Stimulated activated CD8-positive, alpha-beta memory T cell treated with anti-CD3 and anti-CD28 coated beads, Interleukin-15, amount 100 ng/mL, for 1 hour (primary cell): ENCODE results near the gene DIP2C.
"Not testable (repeated sequence)": the region's sequence is repeated elsewhere in the genome, so short reads cannot be mapped to it uniquely, and the experiment has no call there.

Source experiments
- DNase-seq: peaks from one replicate; pipeline ENCODE4 v3.0.0-alpha.2; 2020; ENCODE audit warnings: low read depth

Gene DIP2C

GRCh38 chr10:323651-324293, 365.7 kb downstream of the DIP2C start:
- no peak for DNase-seq

- not testable (repeated sequence) for DNase-seq
Observed at GRCh38 chr10:323046-323445, 366.4 kb downstream of the DIP2C start.

DNA sequence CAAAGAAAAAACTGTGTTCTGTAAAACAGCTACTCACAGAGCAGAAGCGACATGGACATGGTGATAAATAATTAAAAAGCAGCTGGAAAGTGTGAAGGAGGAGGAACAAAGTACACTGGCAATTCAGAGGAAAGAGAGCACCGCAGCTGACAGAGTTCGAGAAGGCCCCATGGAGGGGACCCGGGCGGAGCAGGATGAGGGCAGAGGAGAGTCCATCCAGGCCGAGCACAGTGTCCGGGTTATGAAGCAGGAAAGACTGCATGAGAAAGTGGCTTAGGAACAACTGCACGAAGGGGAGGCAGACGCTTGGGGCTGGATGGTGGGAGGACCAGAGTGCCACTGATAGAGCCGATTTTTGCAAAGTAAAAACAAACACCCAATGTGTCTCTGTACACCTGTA, 368.7 kb downstream of the DIP2C start:
- no peak for DNase-seq

DNA sequence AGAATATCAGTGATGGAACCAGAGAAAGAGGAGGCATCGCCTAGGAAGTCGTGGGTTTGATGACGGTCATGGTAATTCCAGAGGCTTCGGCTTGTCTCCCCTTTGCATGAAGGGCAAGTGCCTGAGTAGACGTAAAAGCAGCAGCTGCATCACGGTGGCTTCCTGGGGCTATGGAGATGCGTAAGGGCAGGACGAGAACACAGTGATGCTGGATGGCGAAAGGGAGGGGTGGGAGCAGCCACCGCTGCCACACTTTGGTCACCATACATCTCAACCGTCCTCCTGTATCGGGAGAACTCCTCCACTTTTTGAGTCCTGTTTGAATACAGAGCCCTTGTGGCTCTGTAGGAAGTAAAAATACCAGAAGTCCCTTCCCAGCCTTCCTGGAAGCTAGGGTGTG, 371.5 kb downstream of the DIP2C start:
- no peak for DNase-seq

- DNase-seq: no peak
Observed at GRCh38 chr10:317271-317769, 372.1 kb downstream of the DIP2C start.

- no peak for DNase-seq
Observed at GRCh38 chr10:316390-316789, 373.1 kb downstream of the DIP2C start.

GRCh38 chr10:314871-315270, 374.6 kb downstream of the DIP2C start:
- no peak for DNase-seq

GRCh38 chr10:314381-314780, 375.1 kb downstream of the DIP2C start:
- no peak for DNase-seq

DNA sequence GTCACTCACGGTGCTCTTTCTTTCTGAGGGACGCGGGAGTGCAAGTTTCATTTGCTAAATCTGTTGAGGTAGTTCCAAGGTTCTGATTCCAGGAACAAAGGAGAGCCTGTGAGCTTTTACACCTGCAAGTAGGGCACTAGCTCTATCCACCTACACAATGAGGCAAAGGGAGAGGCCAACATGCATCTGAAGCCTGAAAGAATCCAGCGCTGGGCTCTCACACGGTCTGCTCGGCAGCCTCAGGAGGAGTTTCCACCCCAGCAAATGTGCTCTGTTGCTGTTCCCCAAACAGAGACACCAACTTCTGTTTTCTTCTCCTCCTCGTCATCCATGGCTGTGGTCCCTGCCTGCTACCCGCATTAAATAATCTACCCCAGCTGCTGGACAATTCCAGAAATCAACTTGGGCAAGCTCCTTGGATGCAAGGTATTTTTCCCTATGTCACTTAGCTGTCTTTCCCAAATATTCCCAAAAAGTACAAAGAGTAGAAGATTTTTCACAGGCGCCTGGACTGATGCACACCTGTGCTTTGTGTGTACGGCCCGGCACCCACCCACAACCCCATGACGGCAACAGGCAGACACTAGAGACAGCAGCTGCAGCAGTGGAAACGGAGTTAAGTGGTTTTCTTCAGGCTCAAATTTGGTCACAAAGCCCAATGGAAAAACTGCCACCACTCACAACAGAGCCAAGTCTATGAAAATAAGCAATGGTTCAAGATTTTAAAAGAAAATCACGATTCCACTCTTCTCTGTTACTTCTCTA, 377.4 kb downstream of the DIP2C start:
- DNase-seq: no peak

DNA sequence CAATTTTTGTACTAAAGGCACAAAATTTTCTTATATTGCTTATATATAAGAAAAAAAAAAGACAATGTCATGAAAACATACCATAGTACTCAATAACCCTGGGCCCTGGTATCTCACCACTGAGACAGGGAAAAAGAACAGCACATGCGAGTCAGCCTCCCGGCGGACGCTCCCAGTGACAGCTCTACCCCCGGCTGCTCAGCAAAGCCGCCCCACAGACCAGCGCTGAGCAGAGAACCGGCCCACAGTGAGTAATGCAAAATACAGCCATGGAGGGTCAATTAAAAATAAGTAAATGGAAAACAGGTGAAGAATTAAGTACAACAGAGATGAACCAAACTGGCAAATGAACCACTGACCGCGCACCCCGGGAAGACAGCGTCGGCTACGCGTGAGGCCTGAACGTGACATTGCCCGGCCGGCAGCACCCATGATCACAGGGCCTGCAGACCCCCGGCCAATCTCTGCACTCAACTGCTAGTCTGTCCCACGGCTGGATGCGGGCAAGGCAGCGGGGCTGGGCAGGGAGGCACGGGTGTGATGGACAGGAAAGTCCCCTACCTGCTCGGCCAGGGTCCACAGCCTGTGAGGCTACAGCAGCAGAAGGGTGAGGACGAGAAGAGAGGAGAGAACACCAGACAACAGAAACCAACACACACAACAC, 378.4 kb downstream of the DIP2C start:
- DNase-seq: no peak

GRCh38 chr10:310371-310770, 379.1 kb downstream of the DIP2C start:
- no peak for DNase-seq

DNA sequence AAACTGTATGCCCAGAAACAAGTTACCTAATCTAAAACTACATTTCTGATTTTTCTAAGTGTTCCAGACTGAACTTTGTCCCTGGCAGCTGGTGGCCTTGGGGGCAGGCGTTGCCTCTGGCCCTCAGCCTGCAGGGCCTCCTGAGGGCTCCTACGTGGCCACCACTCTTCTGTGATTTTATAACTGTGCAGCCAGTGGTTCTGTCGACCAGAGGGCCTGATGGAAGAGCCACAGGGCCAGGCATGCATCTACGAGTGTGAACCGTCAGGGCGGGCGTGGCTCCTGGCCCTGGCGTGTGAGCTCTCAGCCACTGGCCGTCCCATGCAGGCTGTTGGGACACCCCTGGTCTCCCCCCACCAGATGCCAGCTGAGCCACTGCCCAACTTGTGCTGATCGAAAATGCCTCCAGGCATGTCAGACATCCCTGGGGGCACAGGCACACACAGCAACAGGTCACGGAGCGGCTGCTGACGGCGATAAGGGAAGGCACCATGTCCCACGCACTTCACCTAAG, 380.8 kb downstream of the DIP2C start:
- no peak for DNase-seq

DNA sequence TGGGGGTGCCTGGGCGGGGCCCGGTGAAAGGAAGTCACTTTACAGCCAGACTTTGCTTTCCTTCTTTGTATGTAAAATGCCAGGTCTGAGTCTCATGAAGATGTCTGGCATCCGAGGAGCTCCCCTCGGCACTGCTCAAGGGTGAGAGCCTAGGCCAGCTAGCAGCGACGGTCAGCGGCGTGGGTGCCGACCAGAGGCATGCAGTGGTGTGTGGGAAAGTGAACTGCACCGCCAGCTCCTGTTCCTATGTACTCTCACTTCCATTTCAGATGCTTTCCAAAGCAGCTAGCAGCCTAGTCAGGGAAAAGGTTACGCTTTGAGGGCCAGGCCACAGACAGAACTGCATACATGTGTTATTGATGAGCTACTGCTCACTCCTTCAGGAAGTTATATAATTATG, 381.4 kb downstream of the DIP2C start:
- no peak for DNase-seq

DNA sequence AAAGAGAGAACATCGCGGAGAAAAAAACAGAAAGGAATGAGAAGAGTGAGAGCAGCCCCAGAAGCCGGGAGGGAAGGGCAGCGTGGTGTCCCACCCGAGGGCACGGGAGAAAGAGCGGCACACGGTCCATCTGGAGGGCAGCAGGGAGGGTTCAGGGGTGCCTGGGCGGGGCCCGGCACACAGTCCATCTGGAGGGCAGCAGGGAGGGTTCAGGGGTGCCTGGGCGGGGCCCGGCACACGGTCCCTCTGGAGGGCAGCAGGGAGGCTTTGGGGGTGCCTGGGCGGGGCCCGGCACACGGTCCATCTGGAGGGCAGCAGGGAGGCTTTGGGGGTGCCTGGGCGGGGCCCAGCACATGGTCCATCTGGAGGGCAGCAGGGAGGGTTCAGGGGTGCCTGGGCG, 381.8 kb downstream of the DIP2C start:
- no peak for DNase-seq

DNA sequence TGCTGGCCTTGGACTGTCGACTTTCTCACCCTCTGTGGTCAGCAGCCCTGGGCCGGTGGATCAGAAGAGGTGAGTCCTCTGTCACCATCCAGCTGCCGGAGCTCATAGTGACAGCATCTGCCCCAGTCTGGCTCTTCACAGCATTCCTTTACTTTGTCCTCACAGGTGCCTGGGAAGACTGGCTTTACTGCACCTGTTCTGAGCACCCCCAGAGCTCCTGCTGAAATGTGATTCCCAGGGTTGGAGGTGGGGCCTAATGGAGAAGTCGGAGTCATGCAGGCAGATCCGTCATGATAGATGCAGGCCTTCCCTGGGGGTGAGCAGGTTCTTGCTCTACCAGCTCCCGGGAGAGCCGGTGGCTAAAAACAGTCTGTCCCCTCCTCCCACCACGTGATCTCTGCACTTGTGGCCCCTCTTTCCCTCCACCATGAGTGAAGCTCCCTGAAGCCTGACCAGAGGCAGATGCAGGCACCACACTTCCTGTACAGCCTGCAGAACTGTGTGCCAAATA, 382.7 kb downstream of the DIP2C start:
- DNase-seq: no peak

DNA sequence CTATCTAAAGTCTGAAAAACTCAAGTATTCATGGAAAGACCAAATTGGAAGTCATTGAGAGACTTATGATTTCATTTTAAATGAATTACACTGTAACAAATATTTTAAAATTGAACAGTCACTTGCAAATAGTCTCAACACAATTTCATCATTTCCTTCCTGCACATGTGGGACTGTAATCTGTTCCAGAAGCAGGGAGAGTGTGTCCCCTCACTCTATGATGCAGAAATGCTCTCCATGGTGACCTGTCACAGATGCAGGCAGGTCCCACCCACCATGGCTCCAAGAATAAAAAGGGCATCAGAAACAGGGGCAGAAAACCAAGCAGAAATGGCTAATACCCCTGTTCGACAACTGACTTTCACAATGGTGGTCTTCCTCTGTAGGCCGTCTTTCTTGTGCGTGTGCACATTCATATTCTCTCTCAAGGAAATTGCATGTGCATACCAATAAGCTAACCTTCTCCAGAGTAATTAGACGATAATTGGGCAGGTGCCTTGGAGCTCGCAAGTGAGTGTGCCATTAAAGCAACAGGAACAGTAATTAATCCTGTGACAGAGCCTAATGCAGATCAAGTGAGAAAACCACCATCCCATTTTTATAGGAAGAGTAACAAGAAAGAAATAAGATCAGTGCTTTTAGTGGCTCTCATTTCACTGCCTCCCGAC, 383.3 kb downstream of the DIP2C start:
- no peak for DNase-seq

GRCh38 chr10:305034-305433, 384.4 kb downstream of the DIP2C start:
- no peak for DNase-seq

GRCh38 chr10:301536-301935, 387.9 kb downstream of the DIP2C start:
- no peak for DNase-seq

- DNase-seq: not testable (repeated sequence)
Observed at GRCh38 chr10:300580-300979, 388.9 kb downstream of the DIP2C start.

- no peak for DNase-seq
Observed at GRCh38 chr10:299969-300368, 389.5 kb downstream of the DIP2C start.

- no peak for DNase-seq
Observed at GRCh38 chr10:299512-299911, 390.0 kb downstream of the DIP2C start.

DNA sequence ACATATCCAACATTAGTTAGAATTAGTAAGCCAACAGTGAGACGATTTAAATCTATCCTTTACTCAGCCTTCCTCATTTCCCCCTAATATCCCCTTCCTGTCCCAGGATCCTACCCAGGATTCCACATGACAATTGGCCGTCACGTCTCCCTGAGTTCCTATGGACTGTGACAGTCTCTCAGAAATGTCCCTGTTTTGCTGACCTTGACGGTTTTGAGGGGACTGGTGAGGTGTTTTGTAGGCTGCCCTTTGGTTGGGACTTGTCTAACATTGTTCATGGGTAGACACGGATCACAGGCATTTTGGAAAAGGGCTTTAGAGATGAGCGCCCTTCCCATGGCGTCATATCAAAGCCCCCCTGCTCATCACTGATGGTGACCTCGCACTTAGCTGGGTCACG, 391.4 kb downstream of the DIP2C start:
- DNase-seq: no peak
